DND-41 (cell line): ENCODE measurements around the gene POC1A.

Experiments
- CTCF ChIP-seq: IDR thresholded peaks from 2 replicates; pipeline ENCODE4 v1.5.1; 2012; ENCODE audit warnings: borderline replicate concordance, low read length, moderate library complexity, mild to moderate bottlenecking; ENCODE audit not compliant: poor library complexity, severe bottlenecking; ENCODE audit errors: extremely low read depth
- EZH2 ChIP-seq: IDR thresholded peaks from 3 replicates; pipeline ENCODE4 v1.6.1; 2012; ENCODE audit warnings: borderline replicate concordance, low read depth, mild to moderate bottlenecking, moderate library complexity, low read length, inconsistent platforms; ENCODE audit not compliant: severe bottlenecking

GRCh38 chr3:52088445-52089367 is 65.5 kb downstream of the POC1A start:
- TF ChIP-seq CTCF = no peak
- no peak for TF ChIP-seq EZH2
